Suprapubic skin (tissue), 4 donors: ENCODE measurements around the gene NT5DC3. TPM values are rescaled to one million over a fixed set of nuclear protein-coding genes. Genes with fewer than 3 reads are reported as not detected.

Experiments used
- DNase-seq, 2 donors: peaks; one replicate each; pipeline ENCODE4 v3.0.0-alpha.2; 2019; ENCODE audit warnings: low spot score in 2 of 2
- H3K27ac ChIP-seq: fragments of 200-600 bp; sonication (generic); one replicate; pipeline ENCODE4 v1.5.1; 2019
- H3K27me3 ChIP-seq: fragments of 200-600 bp; sonication (generic); one replicate; pipeline ENCODE4 v1.5.1; 2019
- H3K36me3 ChIP-seq: fragments of 200-600 bp; sonication (generic); one replicate; pipeline ENCODE4 v1.5.1; 2019
- H3K4me1 ChIP-seq: fragments of 200-600 bp; sonication (generic); one replicate; pipeline ENCODE4 v1.5.1; 2019
- H3K4me3 ChIP-seq: fragments of 200-600 bp; sonication (generic); one replicate; pipeline ENCODE4 v1.5.1; 2019; ENCODE audit warnings: mild to moderate bottlenecking
- H3K9me3 ChIP-seq: fragments of 200-600 bp; sonication (generic); one replicate; pipeline ENCODE4 v1.5.1; 2019
- EP300 ChIP-seq: sonication (generic); formaldehyde crosslinking; IDR thresholded peaks from one replicate; pipeline ENCODE4 v1.6.1; 2017; ENCODE audit warnings: antibody characterized with exemption
- POLR2A ChIP-seq, 2 donors: fragments of 450-650 bp; IDR thresholded peaks; one replicate each; pipeline ENCODE4 v1.6.1; 2017; ENCODE audit warnings: antibody characterized with exemption in 2 of 2, mild to moderate bottlenecking in 2 of 2, moderate library complexity in 2 of 2
- POLR2AphosphoS5 ChIP-seq, 3 donors: sonication (generic); formaldehyde crosslinking; IDR thresholded peaks; one replicate each; pipeline ENCODE4 v1.6.1; 2017; ENCODE audit warnings: antibody characterized with exemption in 3 of 3
- WGBS: methylation state at CpG from one replicate; pipeline ENCODE4 v1.1.5; 2018; 5-methylcytosine and 5-hydroxymethylcytosine counted together
- total RNA-seq, 4 donors: library from RNA; depleted of rRNA; stranded (reverse); fragments of >200 nt; gene quantifications; one replicate each; pipeline ENCODE4 v1.1.0, GENCODE V29; 2016
- TF ChIP-seq, protein P1 (sequence below), 2 donors: fragments of 200-600 bp in 1 of 2; fragments of 450-650 bp in 1 of 2; sonication (generic) in 1 of 2; IDR thresholded peaks; one replicate each; pipeline ENCODE4 v1.5.1; 2016 to 2019; ENCODE audit warnings: antibody characterized with exemption in 2 of 2, mild to moderate bottlenecking in 1 of 2, moderate library complexity in 1 of 2

NT5DC3 gene
- total RNA-seq, 4 donors from 2014 or later = 4.2 to 6.5 (median 5.0) TPM

DNA sequence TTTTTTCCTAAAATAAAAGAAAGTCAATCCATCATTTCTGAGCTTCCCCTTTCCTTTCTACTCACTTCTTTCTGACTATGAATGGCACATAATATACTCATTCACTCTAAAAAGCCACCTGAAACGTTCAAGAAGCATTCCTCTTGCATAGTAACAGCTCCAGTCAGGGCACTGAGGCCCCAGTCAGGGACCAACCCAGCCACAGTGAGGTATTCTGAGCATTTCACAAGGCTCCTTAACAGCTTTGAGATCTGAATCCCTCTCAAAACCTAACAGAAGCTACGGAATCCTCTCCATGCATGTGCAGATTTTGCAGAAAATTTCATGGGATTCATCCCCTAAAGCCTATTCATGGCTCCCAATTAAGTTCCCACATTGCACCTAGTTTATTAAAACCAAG is 23.2 kb downstream of the NT5DC3 start:
- no peak overlapping the region for H3K4me3 ChIP-seq
- H3K36me3 ChIP-seq = peaks cover 5% of the 10 kb centered on the region
- H3K9me3 ChIP-seq = no peaks in the 10 kb centered on the region
- H3K27ac ChIP-seq = no peak overlapping the region
- H3K4me1 ChIP-seq = no peaks in the 10 kb centered on the region
- H3K27me3 ChIP-seq = no peaks in the 10 kb centered on the region
- DNase-seq = no peak
- 92% methylated on average over 2 of the region's 2 CpGs for WGBS
- no peak for TF ChIP-seq POLR2A (IDR thresholded peaks at IDR 0.05)
- no peak for TF ChIP-seq EP300
- TF ChIP-seq, protein P1, sequence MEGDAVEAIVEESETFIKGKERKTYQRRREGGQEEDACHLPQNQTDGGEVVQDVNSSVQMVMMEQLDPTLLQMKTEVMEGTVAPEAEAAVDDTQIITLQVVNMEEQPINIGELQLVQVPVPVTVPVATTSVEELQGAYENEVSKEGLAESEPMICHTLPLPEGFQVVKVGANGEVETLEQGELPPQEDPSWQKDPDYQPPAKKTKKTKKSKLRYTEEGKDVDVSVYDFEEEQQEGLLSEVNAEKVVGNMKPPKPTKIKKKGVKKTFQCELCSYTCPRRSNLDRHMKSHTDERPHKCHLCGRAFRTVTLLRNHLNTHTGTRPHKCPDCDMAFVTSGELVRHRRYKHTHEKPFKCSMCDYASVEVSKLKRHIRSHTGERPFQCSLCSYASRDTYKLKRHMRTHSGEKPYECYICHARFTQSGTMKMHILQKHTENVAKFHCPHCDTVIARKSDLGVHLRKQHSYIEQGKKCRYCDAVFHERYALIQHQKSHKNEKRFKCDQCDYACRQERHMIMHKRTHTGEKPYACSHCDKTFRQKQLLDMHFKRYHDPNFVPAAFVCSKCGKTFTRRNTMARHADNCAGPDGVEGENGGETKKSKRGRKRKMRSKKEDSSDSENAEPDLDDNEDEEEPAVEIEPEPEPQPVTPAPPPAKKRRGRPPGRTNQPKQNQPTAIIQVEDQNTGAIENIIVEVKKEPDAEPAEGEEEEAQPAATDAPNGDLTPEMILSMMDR (IDR thresholded peaks at IDR 0.05) = no peak
- TF ChIP-seq POLR2AphosphoS5 (IDR thresholded peaks at IDR 0.05) = no peak

DNA sequence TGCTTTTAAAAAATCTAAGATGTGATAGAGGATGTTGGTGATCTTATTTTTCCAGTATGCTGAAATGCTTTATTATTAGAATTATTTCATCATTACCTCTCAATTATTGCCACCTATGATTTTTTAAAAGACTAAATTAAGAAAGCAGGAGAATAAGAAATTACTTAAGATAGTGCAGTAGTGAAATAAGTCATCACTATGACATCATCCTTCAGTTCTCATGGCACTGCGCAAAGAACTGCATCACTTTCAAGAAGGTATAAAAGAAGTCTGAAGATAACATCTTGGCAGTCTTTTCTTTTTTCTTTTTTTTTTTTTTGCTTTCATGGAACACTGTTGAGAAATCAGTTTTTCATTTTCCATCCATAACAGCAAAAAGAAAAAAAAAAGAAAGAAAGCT is 24.4 kb downstream of the NT5DC3 start:
- no peak for TF ChIP-seq POLR2AphosphoS5 (IDR thresholded peaks at IDR 0.05)
- no peak for TF ChIP-seq EP300
- no peak for TF ChIP-seq POLR2A (IDR thresholded peaks at IDR 0.05)
- TF ChIP-seq, protein P1 (IDR thresholded peaks at IDR 0.05) = no peak
- H3K36me3 ChIP-seq = peaks cover 5% of the 10 kb centered on the region
- no peaks in the 10 kb centered on the region for H3K9me3 ChIP-seq
- H3K4me3 ChIP-seq = no peak overlapping the region
- H3K27me3 ChIP-seq = no peaks in the 10 kb centered on the region
- WGBS = 98% methylated on average over 1 of the region's 1 CpG
- no peaks in the 10 kb centered on the region for H3K4me1 ChIP-seq
- no peak for DNase-seq
- no peak overlapping the region for H3K27ac ChIP-seq

DNA sequence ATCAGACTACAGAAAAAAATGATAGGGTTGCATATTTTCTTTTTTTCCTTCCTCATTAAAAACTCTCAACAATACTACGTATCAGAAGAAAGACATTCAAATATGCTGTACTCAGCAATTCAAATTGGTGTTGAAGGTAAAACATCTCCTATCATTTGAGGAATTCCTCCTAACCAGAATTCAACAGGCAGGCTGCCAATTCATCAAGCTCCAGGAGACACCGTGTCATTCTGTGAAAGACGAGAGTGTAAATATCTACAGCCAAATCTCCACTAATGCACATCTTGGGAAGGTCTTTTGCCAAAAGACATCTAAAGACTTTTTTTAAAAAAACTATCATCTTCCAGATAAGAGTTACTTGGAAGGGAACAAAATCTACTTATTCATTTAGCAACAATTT is 26.6 kb downstream of the NT5DC3 start:
- Histone ChIP-seq H3K4me3 (no peak overlapping the region), H3K27me3 (no peaks in the 10 kb centered on the region), H3K36me3 (peaks cover 5% of the 10 kb centered on the region), H3K4me1 (no peaks in the 10 kb centered on the region), H3K27ac (no peak overlapping the region), H3K9me3 (no peaks in the 10 kb centered on the region)
- 50% methylated on average over 3 of the region's 3 CpGs for WGBS
- TF ChIP-seq POLR2AphosphoS5 (IDR thresholded peaks at IDR 0.05) (no peak), POLR2A (IDR thresholded peaks at IDR 0.05) (no peak), EP300 (no peak)
- TF ChIP-seq, protein P1 (IDR thresholded peaks at IDR 0.05) = no peak
- no peak for DNase-seq

- Histone ChIP-seq H3K27ac (no peak overlapping the region), H3K4me3 (no peak overlapping the region), H3K9me3 (no peaks in the 10 kb centered on the region), H3K36me3 (peaks cover 5% of the 10 kb centered on the region), H3K4me1 (no peaks in the 10 kb centered on the region), H3K27me3 (no peaks in the 10 kb centered on the region)
- WGBS = 40% methylated on average over 4 of the region's 4 CpGs
- no peak for DNase-seq
- no peak for TF ChIP-seq EP300
- TF ChIP-seq, protein P1 (IDR thresholded peaks at IDR 0.05) = no peak
- TF ChIP-seq POLR2A (IDR thresholded peaks at IDR 0.05) = no peak
- TF ChIP-seq POLR2AphosphoS5 (IDR thresholded peaks at IDR 0.05) = no peak
These were observed 27.1 kb downstream of the NT5DC3 start for GRCh38 chr12:103813949-103814348.

GRCh38 chr12:103813426-103813825 is 27.6 kb downstream of the NT5DC3 start:
- Histone ChIP-seq H3K27ac (no peak overlapping the region), H3K9me3 (no peaks in the 10 kb centered on the region), H3K36me3 (peaks cover 5% of the 10 kb centered on the region), H3K4me3 (no peak overlapping the region), H3K4me1 (no peaks in the 10 kb centered on the region), H3K27me3 (no peaks in the 10 kb centered on the region)
- no peak for DNase-seq
- 94% methylated on average over 3 of the region's 3 CpGs for WGBS
- TF ChIP-seq, protein P1 (IDR thresholded peaks at IDR 0.05) = no peak
- TF ChIP-seq POLR2A (IDR thresholded peaks at IDR 0.05) = no peak
- TF ChIP-seq POLR2AphosphoS5 (IDR thresholded peaks at IDR 0.05) = no peak
- no peak for TF ChIP-seq EP300
